NOMO-1 treated with dmso at 0.1 percent for 144 hours (cell line): ENCODE measurements around the gene CADM1.

Experiments
- DNase-seq: peaks from one replicate; lab custom pipeline; 2025; ENCODE audit not compliant: unreplicated experiment; lab: John Stamatoyannopoulos, UW

The CADM1 gene

GRCh38 chr11:115324581-115325432 lies 179.4 kb downstream of the CADM1 start:
- DNase-seq: peak; percentile 52

- DNase-seq: no peak
Measured at GRCh38 chr11:115322553-115323203, 181.5 kb downstream of the CADM1 start.

GRCh38 chr11:115321605-115322289 lies 182.5 kb downstream of the CADM1 start:
- no peak for DNase-seq

DNA sequence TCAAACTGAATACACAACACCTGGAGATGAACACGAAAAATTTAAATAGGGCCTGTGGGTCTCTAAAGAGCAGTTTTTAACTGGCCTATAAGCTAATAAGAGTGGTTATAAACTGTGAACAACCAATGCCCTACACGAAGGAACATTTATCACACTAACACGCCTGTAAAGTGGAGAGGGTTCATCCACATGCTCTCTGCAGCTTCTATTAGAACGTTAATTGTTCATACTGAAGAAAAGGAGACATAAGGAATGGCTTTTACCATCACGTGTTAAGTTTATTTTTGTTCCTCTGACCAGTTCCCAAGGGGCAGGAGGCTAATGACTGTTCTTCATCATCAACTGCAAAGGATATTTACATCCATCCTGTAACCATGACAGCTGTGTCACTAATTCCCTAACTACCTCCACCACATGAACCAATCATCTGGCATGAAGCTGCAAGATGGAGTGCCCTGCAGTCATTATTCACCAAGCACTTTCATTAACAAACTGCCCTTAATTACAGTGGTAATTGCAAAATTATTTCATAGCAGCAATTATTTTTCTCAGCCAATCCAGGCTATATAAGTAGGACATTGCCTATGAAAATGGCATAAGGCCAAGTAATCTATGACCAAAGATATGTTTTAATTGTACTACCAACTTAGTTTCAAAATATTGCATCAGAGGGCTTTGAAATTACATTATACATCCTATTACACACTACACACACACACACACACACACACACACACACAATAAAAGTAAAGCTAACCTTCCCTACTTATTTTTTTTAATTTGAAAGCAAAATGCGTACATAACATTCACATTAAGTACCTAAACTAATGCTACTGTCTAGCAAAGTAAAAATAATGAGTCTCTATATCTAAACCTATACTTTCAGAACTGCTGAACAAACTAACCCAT lies 186.7 kb downstream of the CADM1 start:
- DNase-seq: no peak

DNA sequence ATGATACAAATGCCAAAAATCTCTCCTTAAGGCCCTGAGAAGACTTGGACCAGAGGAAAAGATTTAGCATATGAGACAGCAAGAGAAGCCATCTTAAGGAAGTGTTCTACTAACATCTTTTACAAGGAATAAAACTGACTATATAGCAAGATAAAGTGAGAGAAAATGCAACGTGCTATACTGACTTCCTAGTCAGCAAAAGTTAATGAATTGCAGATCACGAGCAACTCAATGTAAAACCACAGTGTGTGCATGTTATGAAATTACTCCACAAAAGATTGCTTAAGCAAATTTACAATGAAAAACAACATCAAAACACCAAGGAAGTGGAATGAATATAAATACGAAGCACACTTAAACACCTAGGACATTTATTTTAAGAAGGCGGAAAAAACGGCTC lies 187.5 kb downstream of the CADM1 start:
- DNase-seq: peak; percentile 8

- DNase-seq: no peak
Measured at GRCh38 chr11:115314330-115314920, 189.8 kb downstream of the CADM1 start.

DNA sequence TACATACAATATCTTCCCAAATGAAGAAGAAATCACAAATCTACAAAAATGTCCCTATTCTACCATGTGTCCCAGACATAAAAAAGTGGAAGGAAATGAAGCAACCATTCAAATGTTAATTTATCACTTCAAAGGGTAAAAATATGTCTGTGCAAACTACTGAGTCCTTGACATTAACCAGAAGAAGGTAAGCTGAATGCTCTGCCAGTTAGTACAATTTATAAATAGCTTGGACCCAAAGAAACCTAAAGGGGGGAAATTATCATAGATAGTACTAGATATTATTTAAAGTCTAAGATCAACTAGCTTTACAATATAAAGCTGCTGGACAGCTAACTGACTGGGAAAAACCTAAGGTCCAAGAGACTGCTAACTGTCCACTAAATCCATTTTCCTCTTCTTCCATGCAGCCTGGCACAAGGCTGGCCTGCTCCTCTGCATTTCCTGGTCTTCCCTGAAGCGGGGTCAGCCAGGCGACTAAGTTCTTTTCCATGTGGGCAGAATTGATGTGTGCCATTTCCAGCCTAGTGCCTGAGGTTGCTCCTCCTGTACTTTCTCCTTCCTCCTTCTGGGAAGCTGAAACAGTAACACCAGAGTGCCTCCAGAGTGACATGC lies 190.9 kb downstream of the CADM1 start:
- no peak for DNase-seq

- no peak for DNase-seq
Measured at GRCh38 chr11:115311949-115312348, 192.3 kb downstream of the CADM1 start.

- DNase-seq: no peak
Measured at GRCh38 chr11:115306689-115307088, 197.5 kb downstream of the CADM1 start.

- DNase-seq: no peak
Measured at GRCh38 chr11:115304774-115305472, 199.3 kb downstream of the CADM1 start.

- no peak for DNase-seq
Measured at GRCh38 chr11:115303929-115304531, 200.2 kb downstream of the CADM1 start.

- no peak for DNase-seq
Measured at GRCh38 chr11:115302946-115303703, 201.1 kb downstream of the CADM1 start.

- DNase-seq: no peak
Measured at GRCh38 chr11:115300660-115301428, 203.4 kb downstream of the CADM1 start.

DNA sequence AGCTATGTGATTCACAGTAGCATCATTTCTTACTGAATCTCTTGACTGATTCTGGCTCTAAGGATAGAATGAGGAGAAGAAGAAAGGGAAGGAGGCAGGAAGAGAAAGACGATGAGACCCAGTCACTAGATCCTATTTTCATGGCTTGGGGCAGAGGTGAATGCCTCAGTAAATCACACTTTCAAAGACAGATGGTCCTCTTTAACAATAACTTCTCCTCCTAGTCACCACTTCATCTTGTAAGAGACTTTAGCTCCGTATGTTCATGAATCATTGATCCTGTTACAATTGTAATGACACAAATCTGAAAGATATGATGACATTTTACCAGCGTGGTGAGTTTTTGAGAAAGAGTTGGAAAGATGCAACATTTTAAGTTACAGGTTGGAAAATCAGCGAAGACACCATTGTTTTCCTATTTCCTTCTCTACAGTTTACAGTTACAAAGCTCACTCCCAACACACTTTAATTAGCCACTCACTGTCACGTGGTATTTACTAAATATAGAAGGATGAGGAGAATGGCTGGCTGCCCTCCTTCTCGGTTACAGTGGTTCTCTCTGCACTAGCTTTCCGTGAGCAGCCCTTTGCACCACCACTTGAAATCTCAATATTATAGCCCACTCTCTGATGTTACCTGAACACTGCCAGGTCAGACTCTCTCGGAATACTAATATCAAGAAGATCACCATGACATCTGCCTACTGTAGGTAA lies 205.8 kb downstream of the CADM1 start:
- DNase-seq: no peak

DNA sequence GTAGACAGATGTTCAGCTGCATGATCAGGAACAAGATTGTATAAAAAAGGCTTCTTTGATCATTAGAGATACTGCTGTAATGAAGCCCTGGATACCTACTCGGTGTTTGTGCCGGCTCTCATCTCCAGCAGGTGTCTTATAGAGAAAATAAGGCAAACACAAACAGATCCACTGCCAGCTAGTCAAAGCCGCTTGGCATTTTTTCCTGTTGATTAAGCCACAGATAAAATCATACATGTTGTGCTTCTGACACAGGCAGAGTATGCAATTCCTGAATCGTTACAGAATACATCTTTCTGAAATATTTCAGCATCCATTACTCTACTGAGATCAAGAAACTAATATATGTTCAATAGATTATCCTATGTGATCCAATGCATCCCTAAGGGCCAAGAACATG lies 206.9 kb downstream of the CADM1 start:
- no peak for DNase-seq

DNA sequence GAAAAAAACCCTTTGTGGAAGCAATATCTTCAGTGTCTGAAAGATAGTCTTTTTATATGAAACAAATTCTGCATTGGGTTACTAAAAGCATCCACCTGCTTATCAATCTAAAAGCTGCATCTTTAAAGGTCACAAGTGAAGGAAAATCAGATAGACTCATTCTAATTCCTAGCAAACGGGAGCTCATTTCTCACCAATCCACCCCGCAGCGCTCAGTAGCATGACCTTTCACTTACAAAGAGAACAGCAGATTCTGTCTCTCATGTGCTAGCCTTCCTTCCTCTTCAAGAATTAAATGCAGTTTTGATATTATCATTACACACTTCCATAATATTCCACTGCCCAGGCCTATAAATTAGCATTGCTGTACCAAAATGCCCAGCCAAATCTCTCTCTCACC lies 212.9 kb downstream of the CADM1 start:
- DNase-seq: no peak

DNA sequence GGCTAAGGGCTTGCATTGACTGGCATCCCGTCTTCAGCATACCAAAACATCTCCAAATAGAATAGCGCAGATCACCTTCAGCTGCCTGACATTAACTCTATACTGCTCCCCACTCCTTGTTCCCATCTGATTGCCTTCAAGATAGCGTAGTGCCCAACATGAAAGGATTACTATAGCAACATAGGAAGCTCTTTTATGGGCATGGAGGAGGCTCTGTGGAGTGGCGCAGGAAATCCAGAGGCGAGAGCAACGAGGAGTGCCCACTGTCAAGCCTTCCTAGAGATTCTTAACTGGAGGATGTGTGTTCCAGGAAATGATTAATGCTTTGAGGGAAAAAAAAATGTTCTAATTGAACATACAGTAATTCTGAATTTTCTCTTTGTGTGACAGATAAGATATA lies 213.3 kb downstream of the CADM1 start:
- no peak for DNase-seq
